Naive B cell (primary cell): ENCODE results near the gene RCC1. TPM values are rescaled to one million over a fixed set of nuclear protein-coding genes. Genes with fewer than 3 reads are reported as not detected.
"Not testable (repeated sequence)": the region's sequence is repeated elsewhere in the genome, so short reads cannot be mapped to it uniquely, and the experiment has no call there.

ENCODE experiments used
- ATAC-seq, 2 donors: fragments of 150-1000 bp; cut with Tn5 transposase; 2 replicates each; pipeline ENCODE4 v1.10.0; 2021; ENCODE audit warnings: low read depth in 2 of 2, mild to moderate bottlenecking in 2 of 2, moderate library complexity in 2 of 2
- DNase-seq: peaks from one replicate; pipeline ENCODE4 v3.0.0; 2022
- H3K27ac Mint-ChIP-seq, 6 donors: one replicate each; pipeline ENCODE4 v1.8.0; 2020 to 2022; ENCODE audit warnings: mild to moderate bottlenecking in 6 of 6, mixed read lengths in 6 of 6, moderate library complexity in 5 of 6, inconsistent platforms in 2 of 6
- H3K27me3 Mint-ChIP-seq, 3 donors: one replicate each; pipeline ENCODE4 v1.8.0; 2021 to 2022; ENCODE audit warnings: mixed read lengths in 3 of 3, mild to moderate bottlenecking in 1 of 3
- H3K36me3 Mint-ChIP-seq, 2 donors: one replicate each; pipeline ENCODE4 v1.8.0; 2020 to 2022; ENCODE audit warnings: mixed read lengths in 2 of 2, inconsistent platforms in 1 of 2, mild to moderate bottlenecking in 1 of 2
- H3K4me1 Mint-ChIP-seq, 3 donors: one replicate each; pipeline ENCODE4 v1.8.0; 2020 to 2022; ENCODE audit warnings: mixed read lengths in 3 of 3, inconsistent platforms in 1 of 3, mild to moderate bottlenecking in 1 of 3, moderate library complexity in 1 of 3
- H3K4me3 Mint-ChIP-seq, 8 donors: one replicate each; pipeline ENCODE4 v1.8.0; 2020 to 2022; ENCODE audit warnings: mild to moderate bottlenecking in 8 of 8, mixed read lengths in 8 of 8, moderate library complexity in 8 of 8, inconsistent platforms in 2 of 8
- H3K9me3 Mint-ChIP-seq, 7 donors: one replicate each; pipeline ENCODE4 v1.8.0; 2020 to 2022; ENCODE audit warnings: mixed read lengths in 7 of 7, mild to moderate bottlenecking in 5 of 7, inconsistent platforms in 2 of 7, moderate library complexity in 1 of 7
- polyA plus RNA-seq, 6 donors: library from polyadenylated mRNA; unstranded; fragments of 300-500 nt; fragmentation: Illumina TruSeq; gene quantifications; one replicate each; pipeline ENCODE4 v1.2.3, GENCODE V29; 2021; ENCODE audit warnings: low read depth in 6 of 6

Gene RCC1
- polyA plus RNA-seq, 6 donors from 2014 or later, result 3.8 to 12.2 (median 9.5) TPM

DNA sequence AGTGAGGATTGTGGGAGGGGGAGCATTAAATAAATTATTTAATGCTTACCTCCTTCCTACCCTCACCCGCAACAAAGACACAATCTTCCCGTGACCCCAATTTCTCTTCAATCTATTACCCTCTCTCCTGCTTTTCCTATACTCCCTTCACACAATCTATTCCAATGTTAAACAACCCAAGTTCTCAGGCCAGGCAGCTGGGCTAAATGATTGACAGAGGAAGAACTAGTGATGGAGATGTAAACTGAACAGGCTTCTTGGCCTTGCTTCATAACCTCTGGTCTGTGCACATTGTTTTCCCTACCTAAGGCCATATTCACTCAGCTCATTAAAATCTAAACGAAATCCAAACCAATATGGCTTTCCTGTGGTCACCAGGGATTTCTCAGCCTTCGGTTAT, 3.9 kb upstream of the RCC1 start:
- Mint-ChIP-seq H3K4me3 (peak overlapping the region in 2 of 8 donors; percentile 18 to 58), H3K36me3 (no peaks in the 10 kb centered on the region), H3K9me3 (no peaks in the 10 kb centered on the region), H3K27ac (peak overlapping the region in 4 of 6 donors; percentile 34 to 64 (median 59)), H3K27me3 (no peaks in the 10 kb centered on the region), H3K4me1 (peaks cover 8 to 18% (median 9%) of the 10 kb centered on the region in 3 donors)
- no peak for DNase-seq
- ATAC-seq, result no peak

DNA sequence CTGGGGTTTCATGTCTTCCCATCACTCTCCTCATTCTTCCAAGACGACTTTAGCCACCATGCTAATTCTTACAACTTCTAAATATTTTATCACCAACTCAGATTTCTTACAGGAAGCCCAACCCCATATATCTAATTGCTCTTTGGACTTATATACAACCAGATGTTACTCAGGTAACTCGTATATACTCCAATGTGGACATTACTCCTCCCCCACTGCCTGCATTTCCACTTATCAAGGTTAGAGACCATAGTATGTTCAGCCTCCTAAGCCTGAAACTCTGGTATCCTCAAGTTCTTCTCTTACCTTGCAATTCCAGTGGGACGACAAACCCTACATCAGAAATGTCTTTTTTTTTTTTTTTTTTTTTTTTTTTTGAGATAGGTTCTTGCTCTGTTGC, 2.7 kb upstream of the RCC1 start:
- Mint-ChIP-seq H3K4me3 (peak overlapping the region in 2 of 8 donors; percentile 65 to 98), H3K36me3 (no peaks in the 10 kb centered on the region), H3K27me3 (no peaks in the 10 kb centered on the region)

DNA sequence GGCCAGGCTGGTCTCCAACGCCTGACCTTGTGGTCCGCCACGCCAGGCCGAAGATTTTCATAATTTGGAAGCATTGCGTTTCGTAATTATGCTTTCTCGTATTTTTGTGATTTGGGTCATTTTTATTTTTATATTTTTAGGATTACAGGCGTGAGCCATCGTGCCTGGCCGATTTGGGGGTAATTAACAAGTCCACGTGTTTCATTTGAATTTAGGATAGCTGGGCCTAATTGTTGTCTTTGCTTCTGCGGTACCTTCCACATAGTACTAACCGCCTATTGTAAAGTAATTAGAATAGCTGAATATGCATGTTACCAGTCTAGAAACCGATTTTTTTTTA, 1.0 kb downstream of the RCC1 start:
- no peaks in the 10 kb centered on the region for H3K9me3 Mint-ChIP-seq
- peaks cover 35 to 65% (median 37%) of the 10 kb centered on the region in 3 donors for H3K4me1 Mint-ChIP-seq
- peaks cover 18 to 24% of the 10 kb centered on the region in 2 donors for H3K36me3 Mint-ChIP-seq
- ATAC-seq (no peak), DNase-seq (no peak)
- no peaks in the 10 kb centered on the region for H3K27me3 Mint-ChIP-seq
- peak overlapping the region; percentile 92 to 100 (median 98) for H3K4me3 Mint-ChIP-seq
- H3K27ac Mint-ChIP-seq, result peak overlapping the region; percentile 91 to 99 (median 98)

More for the DNA sequence above, 2.7 kb upstream of the RCC1 start:
- H3K27ac Mint-ChIP-seq, result peak overlapping the region in 1 of 6 donors; percentile 79
- ATAC-seq (no peak), DNase-seq (no peak)
- no peaks in the 10 kb centered on the region for H3K9me3 Mint-ChIP-seq
- H3K4me1 Mint-ChIP-seq, result peaks cover 8 to 30% (median 9%) of the 10 kb centered on the region in 3 donors

DNA sequence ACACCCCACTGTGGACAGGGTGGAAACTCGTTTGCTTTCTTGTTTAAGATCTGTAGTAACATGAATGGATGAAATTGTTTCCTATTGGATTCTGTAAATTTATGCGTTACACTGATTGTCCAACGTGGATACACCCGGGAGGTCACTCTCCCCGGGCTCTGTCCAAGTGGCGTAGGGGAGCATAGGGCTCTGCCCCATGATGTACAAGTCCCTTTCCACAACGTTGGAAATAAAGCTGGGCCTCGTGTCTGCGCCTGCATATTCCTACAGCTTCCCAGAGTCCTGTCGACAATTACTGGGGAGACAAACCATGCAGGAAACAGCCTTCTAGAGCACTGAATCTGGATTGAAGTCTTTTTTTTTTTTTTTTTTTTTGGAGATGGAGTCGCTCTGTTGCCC, 1.4 kb downstream of the RCC1 start:
- peak overlapping the region; percentile 92 to 100 (median 98) for H3K4me3 Mint-ChIP-seq
- H3K4me1 Mint-ChIP-seq, result peaks cover 38 to 69% (median 41%) of the 10 kb centered on the region in 3 donors
- H3K27ac Mint-ChIP-seq, result peak overlapping the region; percentile 39 to 98 (median 96)
- DNase-seq (no peak), ATAC-seq (no peak)
- H3K36me3 Mint-ChIP-seq, result peaks cover 18 to 24% of the 10 kb centered on the region in 2 donors
- no peaks in the 10 kb centered on the region for H3K27me3 Mint-ChIP-seq
- H3K9me3 Mint-ChIP-seq, result no peaks in the 10 kb centered on the region

DNA sequence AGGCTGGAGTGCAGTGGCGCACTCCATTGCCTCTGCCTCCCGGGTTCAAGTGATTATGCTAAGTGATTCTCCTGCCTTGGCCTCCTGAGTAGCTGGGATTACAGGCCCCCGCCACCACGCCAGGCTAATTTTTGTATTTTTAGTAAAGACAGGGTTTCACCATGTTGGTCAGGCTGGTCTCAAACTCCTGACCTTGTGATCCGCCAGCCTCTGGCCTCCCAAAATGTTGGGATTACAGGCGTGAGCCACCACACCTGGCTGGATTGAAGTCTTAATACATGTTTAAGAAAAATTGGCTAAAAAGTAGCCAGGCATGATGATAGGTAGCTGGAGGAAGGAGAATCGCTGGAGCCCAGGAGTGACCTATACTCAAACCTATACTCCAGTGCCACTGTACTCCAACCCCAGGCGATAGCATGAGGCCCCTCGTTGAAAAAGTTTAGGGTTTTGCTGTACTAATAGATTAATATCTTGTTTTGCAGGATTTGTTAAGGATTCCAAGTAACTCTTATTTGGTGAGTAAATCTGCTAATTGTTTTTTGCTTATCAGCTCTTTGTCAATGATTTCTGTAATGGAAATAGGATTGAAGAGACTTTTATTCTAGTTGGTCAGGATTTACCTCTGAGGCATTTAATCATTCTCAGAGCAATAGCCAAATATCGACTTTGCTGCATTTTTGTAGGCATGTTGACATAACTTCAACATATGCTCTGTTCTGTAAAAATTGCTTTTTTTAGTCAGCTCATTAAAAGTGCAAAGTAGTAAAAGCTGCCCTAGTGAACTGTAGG, 2.0 kb downstream of the RCC1 start:
- Mint-ChIP-seq H3K4me3 (peak overlapping the region; percentile 92 to 100 (median 98)), H3K9me3 (no peaks in the 10 kb centered on the region), H3K4me1 (peaks cover 42 to 75% (median 45%) of the 10 kb centered on the region in 3 donors), H3K27ac (peak overlapping the region in 5 of 6 donors; percentile 84 to 98 (median 91)), H3K27me3 (no peaks in the 10 kb centered on the region), H3K36me3 (peaks cover 18 to 24% of the 10 kb centered on the region in 2 donors)
- ATAC-seq (no peak), DNase-seq (no peak)

DNA sequence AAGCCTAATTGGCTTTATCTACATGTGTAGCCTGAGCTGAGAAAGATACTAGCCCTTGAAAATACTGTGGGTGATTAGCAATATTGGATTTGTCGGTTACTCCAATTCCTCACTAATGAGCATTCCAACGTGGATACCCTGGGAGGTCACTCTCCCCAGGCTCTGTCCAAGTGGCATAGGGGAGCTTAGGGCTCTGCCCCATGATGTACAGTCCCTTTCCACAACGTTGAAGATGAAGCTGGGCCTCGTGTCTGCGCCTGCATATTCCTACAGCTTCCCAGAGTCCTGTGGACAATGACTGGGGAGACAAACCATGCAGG, 2.6 kb downstream of the RCC1 start:
- peaks cover 42 to 76% (median 45%) of the 10 kb centered on the region in 3 donors for H3K4me1 Mint-ChIP-seq
- H3K4me3 Mint-ChIP-seq, result peak overlapping the region; percentile 60 to 100 (median 98)
- no peaks in the 10 kb centered on the region for H3K27me3 Mint-ChIP-seq
- no peaks in the 10 kb centered on the region for H3K9me3 Mint-ChIP-seq
- ATAC-seq (no peak), DNase-seq (no peak)
- H3K36me3 Mint-ChIP-seq, result peaks cover 18 to 24% of the 10 kb centered on the region in 2 donors
- H3K27ac Mint-ChIP-seq, result peak overlapping the region in 4 of 6 donors; percentile 29 to 91 (median 76)

DNA sequence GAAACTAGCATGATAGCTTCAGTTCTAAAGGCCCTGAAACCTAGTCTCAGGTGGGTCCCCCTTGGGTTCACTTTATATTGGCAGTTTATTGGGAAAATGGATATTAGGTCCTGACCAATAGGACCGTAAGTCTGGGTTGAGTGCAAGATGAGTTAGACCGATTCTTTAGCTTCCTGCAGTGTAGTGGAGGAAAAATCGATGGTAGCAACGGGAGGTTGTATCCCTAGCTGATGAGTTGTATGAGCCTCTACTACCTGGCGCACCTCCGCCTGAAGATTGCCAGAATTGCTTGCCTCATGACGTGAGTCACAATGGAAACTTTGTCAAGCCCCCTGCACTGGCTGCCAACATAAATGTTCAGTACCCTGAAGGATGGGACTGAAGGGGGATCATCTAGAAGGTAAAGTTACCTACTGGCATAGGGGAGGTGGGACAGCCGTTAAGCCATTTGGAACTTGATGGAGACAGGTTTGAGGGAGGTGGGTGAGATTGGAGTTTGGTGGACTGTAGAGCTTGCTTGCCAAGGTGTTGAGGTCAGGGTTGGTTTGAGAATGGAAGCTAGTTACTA, 3.9 kb downstream of the RCC1 start:
- Mint-ChIP-seq H3K27ac (peak overlapping the region in 5 of 6 donors; percentile 33 to 82 (median 79)), H3K4me1 (peaks cover 42 to 77% (median 45%) of the 10 kb centered on the region in 3 donors), H3K36me3 (peaks cover 18 to 24% of the 10 kb centered on the region in 2 donors), H3K27me3 (no peaks in the 10 kb centered on the region), H3K9me3 (no peaks in the 10 kb centered on the region), H3K4me3 (peak overlapping the region in 7 of 8 donors; percentile 66 to 100 (median 98))
- no peak for ATAC-seq
- no peak for DNase-seq

DNA sequence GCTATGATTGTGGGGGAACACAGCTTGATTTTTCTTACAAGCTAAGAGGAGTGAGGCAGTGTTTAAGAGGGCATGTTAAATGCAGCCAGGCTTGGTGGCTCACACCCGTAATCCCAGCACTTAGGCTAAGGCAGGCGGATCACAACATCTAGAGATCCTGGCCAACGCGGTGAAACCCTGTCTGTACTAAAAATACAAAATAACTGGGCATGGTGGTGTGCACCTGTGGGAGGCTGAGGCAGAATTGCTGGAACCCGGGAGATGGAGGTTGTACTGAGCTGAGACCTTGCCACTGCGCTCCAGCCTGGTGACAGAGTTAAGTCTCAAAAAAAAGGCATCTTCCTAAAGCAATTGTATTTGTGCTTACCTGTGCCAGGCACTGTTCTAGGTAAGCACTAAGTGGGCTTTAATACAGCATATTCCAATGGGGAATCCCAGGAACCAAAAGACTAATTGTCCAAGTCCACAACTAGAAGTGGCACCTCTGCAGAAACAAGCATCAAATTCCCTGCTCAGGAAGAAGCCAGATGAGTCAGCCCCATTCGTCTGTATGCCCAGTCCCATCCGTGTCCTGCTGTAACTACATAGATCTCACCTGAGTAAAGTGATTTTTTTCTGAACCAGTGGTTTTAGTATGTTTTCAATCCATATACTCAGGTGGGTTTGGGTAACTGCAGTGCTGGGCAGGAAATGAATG, 4.6 kb downstream of the RCC1 start:
- peaks cover 18 to 24% of the 10 kb centered on the region in 2 donors for H3K36me3 Mint-ChIP-seq
- H3K4me1 Mint-ChIP-seq, result peaks cover 39 to 72% (median 43%) of the 10 kb centered on the region in 3 donors

DNA sequence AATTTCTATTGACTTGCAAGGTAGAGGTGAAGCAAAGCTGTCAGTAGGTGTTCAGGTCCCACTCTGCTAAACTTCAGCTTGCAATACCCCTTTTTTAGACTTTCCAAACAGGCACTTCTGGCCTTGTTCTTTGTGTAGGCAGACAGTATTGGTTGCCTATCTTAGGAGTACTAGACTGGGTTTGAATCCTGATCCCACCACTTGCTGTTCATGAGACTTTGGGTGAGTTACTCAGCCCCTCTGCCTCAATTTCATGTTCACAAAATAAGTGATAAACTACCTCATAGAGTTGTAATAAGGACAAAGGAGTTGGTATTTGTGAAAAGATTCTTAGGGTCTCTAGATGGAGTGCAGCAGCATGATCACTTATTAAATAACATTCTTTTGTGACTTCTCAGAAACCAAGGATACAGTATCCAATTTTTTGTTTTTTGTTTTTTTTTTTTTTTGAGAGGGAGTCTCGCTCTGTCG, 5.2 kb downstream of the RCC1 start:
- no peaks in the 10 kb centered on the region for H3K27me3 Mint-ChIP-seq
- no peaks in the 10 kb centered on the region for H3K9me3 Mint-ChIP-seq
- DNase-seq, result no peak
- peaks cover 33 to 68% (median 37%) of the 10 kb centered on the region in 3 donors for H3K4me1 Mint-ChIP-seq
- ATAC-seq, result no peak
- peak overlapping the region in 7 of 8 donors; percentile 19 to 100 (median 65) for H3K4me3 Mint-ChIP-seq
- peaks cover 18 to 24% of the 10 kb centered on the region in 2 donors for H3K36me3 Mint-ChIP-seq
- H3K27ac Mint-ChIP-seq, result peak overlapping the region in 5 of 6 donors; percentile 30 to 82 (median 57)

More for the DNA sequence above, 4.6 kb downstream of the RCC1 start:
- H3K9me3 Mint-ChIP-seq, result no peaks in the 10 kb centered on the region
- no peaks in the 10 kb centered on the region for H3K27me3 Mint-ChIP-seq
- no peak for DNase-seq
- no peak for ATAC-seq
- peak overlapping the region; percentile 33 to 100 (median 70) for H3K4me3 Mint-ChIP-seq
- peak overlapping the region in 5 of 6 donors; percentile 56 to 82 (median 79) for H3K27ac Mint-ChIP-seq

DNA sequence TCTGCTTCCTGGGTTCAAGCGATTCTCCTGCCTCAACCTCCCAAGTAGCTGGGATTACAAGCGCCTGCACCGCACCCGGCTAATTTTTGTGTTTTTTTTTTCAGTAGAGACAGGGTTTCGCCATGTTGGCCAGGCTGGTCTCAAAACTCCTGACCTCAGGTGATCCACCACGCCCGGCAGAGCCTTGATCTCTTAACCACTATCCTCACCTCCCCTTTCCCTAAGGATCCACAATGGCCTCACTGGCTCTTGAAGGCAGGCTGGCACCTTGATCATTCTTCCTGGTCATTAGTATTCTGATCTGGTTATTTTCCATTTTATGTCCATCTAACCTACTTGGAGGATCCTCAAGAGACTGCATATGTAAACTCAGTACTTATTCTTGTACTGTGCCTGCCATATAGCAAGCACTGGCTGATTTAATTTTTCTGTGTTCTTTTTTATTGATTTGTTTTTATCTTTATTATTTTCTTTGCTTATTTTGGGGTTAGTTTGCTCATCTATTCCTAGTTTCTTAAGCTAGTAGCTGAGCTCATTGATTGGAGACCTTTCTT, 6.3 kb downstream of the RCC1 start:
- H3K36me3 Mint-ChIP-seq, result peaks cover 18 to 24% of the 10 kb centered on the region in 2 donors
- peak overlapping the region in 7 of 8 donors; percentile 13 to 76 (median 44) for H3K4me3 Mint-ChIP-seq
- no peaks in the 10 kb centered on the region for H3K27me3 Mint-ChIP-seq
- peaks cover 37 to 65% (median 38%) of the 10 kb centered on the region in 3 donors for H3K4me1 Mint-ChIP-seq
- ATAC-seq (no peak), DNase-seq (no peak)
- H3K27ac Mint-ChIP-seq, result peak overlapping the region; percentile 9 to 79 (median 65)
- H3K9me3 Mint-ChIP-seq, result no peaks in the 10 kb centered on the region

DNA sequence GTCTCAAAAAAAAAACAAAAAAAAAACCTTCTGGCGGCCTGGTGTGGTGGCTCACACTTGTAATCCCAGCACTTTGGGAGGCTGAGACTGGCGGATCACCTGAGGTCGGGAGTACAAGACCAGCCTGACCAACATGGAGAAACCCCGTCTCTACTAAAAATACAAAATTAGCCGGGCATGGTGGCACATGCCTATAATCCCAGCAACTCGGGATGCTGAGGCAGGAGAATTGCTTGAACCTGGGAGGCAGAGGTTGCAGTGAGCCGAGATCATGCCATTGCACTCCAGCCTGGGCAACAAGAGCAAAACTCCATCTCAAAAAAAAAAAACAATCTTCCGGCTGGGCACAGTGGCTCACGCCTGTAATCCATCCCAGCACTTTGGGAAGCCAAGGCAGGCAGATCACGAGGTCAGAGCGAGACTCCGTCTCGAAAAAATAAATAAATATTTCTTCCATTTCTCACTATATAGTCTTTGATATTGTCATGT, 8.6 kb downstream of the RCC1 start:
- DNase-seq, ATAC-seq: not testable (repeated sequence)

DNA sequence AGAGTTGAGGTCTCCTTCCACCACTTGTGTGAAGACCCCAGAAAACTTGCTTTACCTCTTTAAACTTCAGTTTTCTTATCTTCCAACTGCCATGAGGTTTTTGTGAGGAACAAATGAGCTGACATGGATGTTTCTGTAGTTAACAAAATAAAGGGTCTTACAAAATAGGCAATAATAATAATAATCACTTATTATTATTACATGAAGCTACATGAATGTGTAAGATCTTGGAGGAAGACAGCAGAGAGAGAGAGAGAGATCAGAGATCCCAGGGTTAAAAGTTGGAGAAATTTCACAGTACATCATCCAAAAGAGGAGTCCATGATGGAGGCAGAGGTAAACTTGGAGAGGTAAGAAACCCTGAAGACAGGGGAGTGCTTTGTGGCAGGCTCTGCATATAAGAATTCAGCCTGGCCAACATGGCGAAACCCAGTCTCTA, 10.7 kb downstream of the RCC1 start:
- DNase-seq (no peak), ATAC-seq (no peak)
- Mint-ChIP-seq H3K4me1 (peaks cover 24 to 40% (median 28%) of the 10 kb centered on the region in 3 donors), H3K4me3 (peak overlapping the region in 4 of 8 donors; percentile 4 to 88 (median 31)), H3K27me3 (no peaks in the 10 kb centered on the region), H3K27ac (peak overlapping the region in 4 of 6 donors; percentile 12 to 82 (median 47)), H3K9me3 (no peaks in the 10 kb centered on the region), H3K36me3 (no peaks in the 10 kb centered on the region)

More for the DNA sequence above, 8.6 kb downstream of the RCC1 start:
- Mint-ChIP-seq H3K36me3 (peaks cover 11 to 17% of the 10 kb centered on the region in 2 donors), H3K27ac (peak overlapping the region in 2 of 6 donors; percentile 12 to 27), H3K4me1 (peaks cover 38 to 59% (median 44%) of the 10 kb centered on the region in 3 donors)
- not testable (repeated sequence) for H3K4me3 Mint-ChIP-seq, H3K27me3 Mint-ChIP-seq, H3K9me3 Mint-ChIP-seq

DNA sequence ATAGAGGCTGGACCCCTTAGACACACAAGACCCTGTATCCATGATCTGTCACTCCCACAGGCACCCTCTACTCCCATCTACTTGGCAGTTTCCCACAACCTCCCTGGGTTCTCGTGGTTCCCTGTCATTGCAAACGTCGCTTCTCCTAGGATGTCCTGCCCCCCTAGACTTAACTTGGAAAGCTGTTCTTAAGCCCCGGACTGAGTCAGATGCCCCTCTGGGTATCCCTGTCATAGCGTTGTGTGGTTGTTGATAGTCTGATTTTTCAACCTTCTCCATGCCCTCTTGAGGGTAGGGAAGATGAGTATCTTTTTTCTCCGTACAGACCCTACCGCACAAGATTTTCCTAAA, 11.8 kb downstream of the RCC1 start:
- no peak for ATAC-seq
- Mint-ChIP-seq H3K9me3 (no peaks in the 10 kb centered on the region), H3K27me3 (no peaks in the 10 kb centered on the region), H3K4me3 (peak overlapping the region; percentile 82 to 95 (median 90)), H3K4me1 (peaks cover 19 to 30% (median 26%) of the 10 kb centered on the region in 3 donors), H3K36me3 (no peaks in the 10 kb centered on the region), H3K27ac (peak overlapping the region; percentile 4 to 81 (median 41))
- no peak for DNase-seq
